Neutrophil (primary cell): Measurements from ENCODE around the gene RPS27L.
"Not testable (repeated sequence)": the region's sequence is repeated elsewhere in the genome, so short reads cannot be mapped to it uniquely, and the experiment has no call there.

ENCODE experiments used
- H3K27ac ChIP-seq: fragments of 200-600 bp; sonication (generic); 2 replicates; pipeline ENCODE4 v1.5.1; 2016; ENCODE audit warnings: mild to moderate bottlenecking, moderate library complexity
- H3K27me3 ChIP-seq: fragments of 200-600 bp; sonication (generic); 2 replicates; pipeline ENCODE4 v1.6.0; 2016; ENCODE audit warnings: mild to moderate bottlenecking
- H3K36me3 ChIP-seq: fragments of 200-600 bp; sonication (generic); 2 replicates; pipeline ENCODE4 v1.5.1; 2017
- H3K4me1 ChIP-seq, 2 experiments: fragments of 200-600 bp in 1 of 2; sonication (generic) in 1 of 2; 1 replicate in 1 of 2; 2 replicates in 1 of 2; pipeline versions ENCODE4 v1.5.1 to v1.6.1; 2013 to 2016; ENCODE audit warnings: low read depth in 1 of 2, low read length in 1 of 2, mild to moderate bottlenecking in 1 of 2, moderate library complexity in 1 of 2; ENCODE audit not compliant: control insufficient read depth in 1 of 2, insufficient read depth in 1 of 2
- H3K4me3 ChIP-seq, 2 experiments: fragments of 200-600 bp in 1 of 2; sonication (generic) in 1 of 2; 1 replicate in 1 of 2; 2 replicates in 1 of 2; pipeline ENCODE4 v1.5.1; 2013 to 2016; ENCODE audit warnings: low read depth in 1 of 2, low read length in 1 of 2, mild to moderate bottlenecking in 1 of 2, moderate library complexity in 1 of 2
- H3K9me3 ChIP-seq: fragments of 200-600 bp; sonication (generic); 2 replicates; pipeline ENCODE4 v1.5.1; 2016
- TF ChIP-seq, protein P1 (sequence below): fragments of 200-600 bp; sonication (generic); IDR thresholded peaks from 2 replicates; pipeline ENCODE4 v1.5.1; 2016; ENCODE audit warnings: antibody characterized with exemption

RPS27L gene

DNA sequence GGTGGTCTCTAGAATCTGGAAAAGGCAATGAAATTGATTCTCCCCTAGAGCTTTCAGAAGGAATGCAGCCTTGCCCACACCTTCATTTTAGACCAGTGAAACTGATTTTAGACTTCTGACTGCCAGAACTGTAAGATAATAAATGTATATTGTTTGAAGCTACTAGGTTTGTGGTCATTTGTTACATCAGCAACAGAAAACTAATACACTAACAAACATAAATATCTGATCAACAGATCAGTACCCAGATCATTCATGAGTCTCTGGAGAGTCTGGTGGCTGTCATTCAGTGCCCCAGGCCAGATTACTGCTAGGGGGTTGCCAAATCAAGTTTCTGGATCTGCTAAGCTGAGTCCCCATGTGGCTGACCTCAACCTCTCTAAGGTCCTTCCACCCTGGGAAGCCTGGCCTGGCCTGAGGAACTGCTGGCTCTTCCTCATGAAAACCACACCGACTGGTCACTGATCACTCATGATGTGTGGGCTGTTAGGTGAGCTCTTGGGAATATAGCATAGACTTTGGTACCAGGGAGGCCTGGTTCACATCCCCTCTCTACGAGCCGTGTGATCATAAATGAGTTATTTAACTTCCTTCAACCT lies 46.8 kb downstream of the RPS27L start:
- Histone ChIP-seq H3K4me3 (no peak overlapping the region), H3K9me3 (no peaks in the 10 kb centered on the region), H3K27me3 (no peaks in the 10 kb centered on the region), H3K36me3 (no peaks in the 10 kb centered on the region), H3K4me1 (no peaks in the 10 kb centered on the region), H3K27ac (no peak overlapping the region)
- TF ChIP-seq, protein P1, sequence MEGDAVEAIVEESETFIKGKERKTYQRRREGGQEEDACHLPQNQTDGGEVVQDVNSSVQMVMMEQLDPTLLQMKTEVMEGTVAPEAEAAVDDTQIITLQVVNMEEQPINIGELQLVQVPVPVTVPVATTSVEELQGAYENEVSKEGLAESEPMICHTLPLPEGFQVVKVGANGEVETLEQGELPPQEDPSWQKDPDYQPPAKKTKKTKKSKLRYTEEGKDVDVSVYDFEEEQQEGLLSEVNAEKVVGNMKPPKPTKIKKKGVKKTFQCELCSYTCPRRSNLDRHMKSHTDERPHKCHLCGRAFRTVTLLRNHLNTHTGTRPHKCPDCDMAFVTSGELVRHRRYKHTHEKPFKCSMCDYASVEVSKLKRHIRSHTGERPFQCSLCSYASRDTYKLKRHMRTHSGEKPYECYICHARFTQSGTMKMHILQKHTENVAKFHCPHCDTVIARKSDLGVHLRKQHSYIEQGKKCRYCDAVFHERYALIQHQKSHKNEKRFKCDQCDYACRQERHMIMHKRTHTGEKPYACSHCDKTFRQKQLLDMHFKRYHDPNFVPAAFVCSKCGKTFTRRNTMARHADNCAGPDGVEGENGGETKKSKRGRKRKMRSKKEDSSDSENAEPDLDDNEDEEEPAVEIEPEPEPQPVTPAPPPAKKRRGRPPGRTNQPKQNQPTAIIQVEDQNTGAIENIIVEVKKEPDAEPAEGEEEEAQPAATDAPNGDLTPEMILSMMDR: no peak

DNA sequence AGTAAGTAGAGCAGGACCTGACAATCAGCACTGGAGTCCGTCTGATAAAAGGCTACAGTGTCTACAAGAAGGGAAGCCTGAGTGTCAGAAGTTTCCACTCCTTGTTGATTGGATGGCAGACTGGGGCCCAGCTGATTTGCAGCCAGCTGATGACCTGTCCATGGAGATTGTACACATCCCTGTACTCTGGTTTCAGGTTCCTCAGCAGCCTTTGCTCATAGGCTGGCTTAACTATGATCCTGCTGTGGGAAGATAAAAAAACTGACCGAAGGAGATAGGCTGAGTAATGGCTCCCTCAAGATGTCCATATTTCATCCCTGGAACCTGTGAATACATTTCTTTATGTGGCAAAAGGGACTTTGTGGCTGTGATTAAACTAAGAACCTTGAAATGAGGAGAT lies 47.4 kb downstream of the RPS27L start:
- TF ChIP-seq, protein P1: no peak
- H3K4me1 ChIP-seq: peaks cover 3 to 4% of the 10 kb centered on the region in 2 experiments
- H3K27me3 ChIP-seq: no peaks in the 10 kb centered on the region
- H3K27ac ChIP-seq: no peak overlapping the region
- H3K9me3 ChIP-seq: no peaks in the 10 kb centered on the region
- H3K4me3 ChIP-seq: no peak overlapping the region
- H3K36me3 ChIP-seq: no peaks in the 10 kb centered on the region

DNA sequence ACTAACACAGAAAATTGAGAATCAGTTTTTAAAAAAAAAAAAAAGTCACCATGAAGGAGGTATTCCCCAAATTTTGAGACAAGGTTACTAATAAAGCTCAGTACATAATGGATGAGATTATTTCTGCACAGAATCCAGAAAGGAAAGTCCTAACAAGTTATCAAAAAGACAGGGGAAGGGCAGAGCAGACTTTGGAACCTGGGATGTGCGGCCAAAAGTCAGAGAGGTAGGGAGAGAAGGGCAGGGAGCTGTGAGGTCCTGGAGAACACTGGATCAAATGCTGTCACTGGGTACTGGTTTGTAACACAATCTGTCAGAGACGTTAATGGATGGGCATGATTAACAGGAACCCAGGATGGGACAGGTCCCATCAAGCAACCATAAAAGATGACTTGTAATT lies 47.8 kb downstream of the RPS27L start:
- Histone ChIP-seq H3K4me3 (no peak overlapping the region), H3K36me3 (no peaks in the 10 kb centered on the region), H3K27me3 (no peaks in the 10 kb centered on the region), H3K4me1 (peaks cover 7 to 8% of the 10 kb centered on the region in 2 experiments), H3K9me3 (no peaks in the 10 kb centered on the region), H3K27ac (no peak overlapping the region)
- TF ChIP-seq, protein P1: no peak

DNA sequence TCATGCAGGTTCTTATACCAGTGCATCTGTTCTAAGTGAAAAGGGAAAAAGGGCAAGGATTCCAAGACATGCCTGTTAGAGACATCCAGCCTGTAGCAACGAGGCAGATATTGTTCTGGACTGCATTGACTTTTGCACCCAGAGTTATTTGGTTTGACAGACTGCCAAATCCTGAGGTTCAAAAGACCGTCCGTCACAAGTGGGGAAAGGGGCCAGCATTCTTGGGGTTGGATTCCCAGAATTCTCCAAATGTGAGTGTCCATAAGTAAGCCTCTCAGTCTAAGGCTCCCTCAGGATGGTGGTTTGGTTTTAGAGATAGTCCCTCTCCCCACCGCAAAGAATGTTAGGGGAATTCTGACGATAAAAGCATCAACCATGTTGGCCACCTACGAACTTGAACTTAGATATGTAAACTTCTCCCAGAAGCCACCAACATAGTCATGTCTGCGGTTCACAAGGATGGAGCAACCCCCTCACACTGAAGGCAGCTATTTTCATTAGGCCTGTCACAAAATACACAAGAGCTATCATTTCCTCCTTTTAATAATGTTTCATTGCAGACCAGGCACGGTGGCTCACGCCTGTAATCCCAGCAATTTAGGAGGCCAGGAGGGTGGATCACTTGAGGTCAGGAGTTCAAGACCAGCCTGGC lies 49.3 kb downstream of the RPS27L start:
- H3K4me3 ChIP-seq: no peak overlapping the region
- H3K27ac ChIP-seq: no peak overlapping the region
- TF ChIP-seq, protein P1: no peak

DNA sequence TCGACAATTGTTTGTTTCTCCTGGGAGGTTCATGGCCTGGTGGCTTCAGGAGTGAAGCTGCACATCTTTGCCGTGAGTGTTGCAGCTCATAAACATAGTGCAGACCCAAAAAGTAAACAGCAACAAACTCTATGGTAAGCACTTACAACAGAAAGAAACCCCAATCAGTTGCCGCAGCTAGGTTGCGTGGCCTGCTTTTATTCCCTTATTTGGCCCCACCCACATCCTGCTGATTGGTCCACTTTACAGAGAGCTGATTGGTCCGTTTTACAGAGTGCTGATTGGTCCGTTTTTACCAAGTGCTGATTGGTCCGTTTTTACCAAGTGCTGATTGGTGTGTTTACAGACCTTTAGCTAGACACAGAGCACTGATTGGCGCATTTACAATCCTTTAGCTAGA lies 51.9 kb downstream of the RPS27L start:
- peaks cover 9 to 19% of the 10 kb centered on the region in 2 experiments for H3K4me1 ChIP-seq
- H3K27ac ChIP-seq: peak overlapping the region; percentile 74
- peak overlapping the region; percentile 41 to 56 for H3K4me3 ChIP-seq
- not testable (repeated sequence) for H3K9me3 ChIP-seq, H3K27me3 ChIP-seq, H3K36me3 ChIP-seq

More for the DNA sequence above, 49.3 kb downstream of the RPS27L start:
- H3K9me3 ChIP-seq: no peaks in the 10 kb centered on the region
- peaks cover 9 to 19% of the 10 kb centered on the region in 2 experiments for H3K4me1 ChIP-seq
- no peaks in the 10 kb centered on the region for H3K27me3 ChIP-seq
- H3K36me3 ChIP-seq: no peaks in the 10 kb centered on the region

DNA sequence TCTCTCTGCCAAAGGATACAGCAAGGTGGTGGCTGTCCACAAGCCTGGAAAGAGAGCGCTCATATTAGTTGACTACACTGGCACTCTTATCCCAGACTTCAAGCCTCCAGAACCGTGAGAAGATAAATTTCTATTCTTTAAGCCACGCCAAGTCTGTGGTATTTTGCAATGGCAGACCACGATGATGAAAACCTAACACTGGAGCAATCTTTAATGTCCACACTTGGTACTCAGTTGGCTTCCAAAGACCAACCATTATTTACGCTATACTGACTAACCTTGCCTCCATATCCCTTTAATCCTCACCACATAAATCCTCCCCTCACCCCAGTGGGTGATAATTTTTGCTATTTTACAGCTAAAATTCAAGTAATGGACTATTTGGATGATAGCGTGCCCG lies 52.5 kb downstream of the RPS27L start:
- Histone ChIP-seq H3K9me3 (no peaks in the 10 kb centered on the region), H3K27ac (peak overlapping the region; percentile 74), H3K4me1 (peaks cover 9 to 19% of the 10 kb centered on the region in 2 experiments), H3K4me3 (peak overlapping the region; percentile 41 to 56), H3K27me3 (no peaks in the 10 kb centered on the region), H3K36me3 (no peaks in the 10 kb centered on the region)
- TF ChIP-seq, protein P1: no peak
